GM19239 (cell line): ENCODE results near the gene MMP23B.
"Not testable (repeated sequence)": the region's sequence is repeated elsewhere in the genome, so short reads cannot be mapped to it uniquely, and the experiment has no call there.

Experiments used
- DNase-seq: peaks from one replicate; pipeline ENCODE4 v3.0.0; 2011; ENCODE audit warnings: low spot score; ENCODE audit not compliant: insufficient read length
- FAIRE-seq: peaks from 2 replicates; lab custom pipeline; 2011; peaks lifted over from hg19 to GRCh38; lab: Jason Lieb, UNC

Gene MMP23B

GRCh38 chr1:1629430-1630190 lies 2.4 kb upstream of the MMP23B start:
- FAIRE-seq: no peak
- DNase-seq: no peak

- peak; percentile 86 for FAIRE-seq
- peak; percentile 100 for DNase-seq
These were observed 1.6 kb upstream of the MMP23B start for GRCh38 chr1:1630191-1630964.

GRCh38 chr1:1630965-1631781 lies 800 bp upstream of the MMP23B start:
- FAIRE-seq: no peak
- no peak for DNase-seq

- not testable (repeated sequence) for DNase-seq, FAIRE-seq
These were observed 1.4 kb downstream of the MMP23B start for GRCh38 chr1:1633409-1633808.

- not testable (repeated sequence) for FAIRE-seq
These were observed 2.6 kb downstream of the MMP23B start for GRCh38 chr1:1634613-1635012.

GRCh38 chr1:1636621-1637478 lies 4.9 kb downstream of the MMP23B start:
- not testable (repeated sequence) for DNase-seq

More at GRCh38 chr1:1634613-1635012, 2.6 kb downstream of the MMP23B start:
- not testable (repeated sequence) for DNase-seq

GRCh38 chr1:1637479-1637875 lies 5.5 kb downstream of the MMP23B start:
- not testable (repeated sequence) for DNase-seq, FAIRE-seq

More at GRCh38 chr1:1636621-1637478, 4.9 kb downstream of the MMP23B start:
- FAIRE-seq: not testable (repeated sequence)

- FAIRE-seq: peak; percentile 37
- not testable (repeated sequence) for DNase-seq
These were observed 6.6 kb downstream of the MMP23B start for GRCh38 chr1:1638528-1638927.

- not testable (repeated sequence) for FAIRE-seq, DNase-seq
These were observed 7.4 kb downstream of the MMP23B start for GRCh38 chr1:1639368-1639767.

- not testable (repeated sequence) for FAIRE-seq, DNase-seq
These were observed 8.1 kb downstream of the MMP23B start for GRCh38 chr1:1640081-1640480.

GRCh38 chr1:1640711-1641461 lies 8.9 kb downstream of the MMP23B start:
- not testable (repeated sequence) for FAIRE-seq, DNase-seq

- not testable (repeated sequence) for DNase-seq, FAIRE-seq
These were observed 14.4 kb downstream of the MMP23B start for GRCh38 chr1:1646326-1646725.

GRCh38 chr1:1647567-1648241 lies 15.7 kb downstream of the MMP23B start:
- not testable (repeated sequence) for FAIRE-seq, DNase-seq

- FAIRE-seq, DNase-seq: not testable (repeated sequence)
These were observed 16.3 kb downstream of the MMP23B start for GRCh38 chr1:1648265-1648664.

GRCh38 chr1:1658583-1659549 lies 26.9 kb downstream of the MMP23B start, which contains the start of gene CDK11B:
Gene CDK11B, minus strand, starts transcription at chr1:1659004. Its CDS starts 1,519 bp downstream, at chr1:1657485.
- FAIRE-seq (peak; percentile 98), DNase-seq (peak; percentile 86)

- FAIRE-seq, DNase-seq: not testable (repeated sequence)
These were observed 30.4 kb downstream of the MMP23B start for GRCh38 chr1:1662392-1662791.
